NCI-H226 (cell line): ENCODE measurements around the gene TTC34.

Source experiments
- DNase-seq: peaks from one replicate; pipeline ENCODE4 v3.0.0-alpha.2; 2015

TTC34 gene

DNA sequence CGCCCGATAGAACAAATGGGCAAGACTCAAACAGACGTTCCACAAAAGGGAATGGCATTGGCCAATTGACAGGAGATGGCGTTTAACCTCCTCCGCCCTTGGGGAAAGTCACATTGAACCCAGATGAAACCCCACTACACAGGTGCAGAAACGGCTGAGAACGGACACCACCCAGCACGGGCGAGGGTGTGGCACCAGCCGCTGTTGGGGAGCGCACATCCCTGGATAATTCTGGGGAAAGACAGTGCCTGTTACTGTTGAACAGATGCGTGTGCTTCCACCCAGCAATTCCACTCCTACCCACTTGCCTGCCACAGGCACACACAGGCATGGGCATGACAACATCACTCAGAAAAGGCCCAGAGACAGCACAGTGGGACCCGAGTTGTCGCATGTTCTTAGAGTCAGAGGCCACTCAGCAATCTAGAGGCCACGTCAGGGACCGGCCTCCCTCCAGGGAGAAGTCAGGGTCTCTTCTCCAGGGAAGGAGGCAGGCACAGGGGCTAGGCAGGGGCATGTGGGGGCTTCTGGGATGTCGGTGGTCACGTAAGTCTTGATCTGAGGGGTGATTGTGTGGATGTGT, 199.7 kb downstream of the TTC34 start:
- no peak for DNase-seq

DNA sequence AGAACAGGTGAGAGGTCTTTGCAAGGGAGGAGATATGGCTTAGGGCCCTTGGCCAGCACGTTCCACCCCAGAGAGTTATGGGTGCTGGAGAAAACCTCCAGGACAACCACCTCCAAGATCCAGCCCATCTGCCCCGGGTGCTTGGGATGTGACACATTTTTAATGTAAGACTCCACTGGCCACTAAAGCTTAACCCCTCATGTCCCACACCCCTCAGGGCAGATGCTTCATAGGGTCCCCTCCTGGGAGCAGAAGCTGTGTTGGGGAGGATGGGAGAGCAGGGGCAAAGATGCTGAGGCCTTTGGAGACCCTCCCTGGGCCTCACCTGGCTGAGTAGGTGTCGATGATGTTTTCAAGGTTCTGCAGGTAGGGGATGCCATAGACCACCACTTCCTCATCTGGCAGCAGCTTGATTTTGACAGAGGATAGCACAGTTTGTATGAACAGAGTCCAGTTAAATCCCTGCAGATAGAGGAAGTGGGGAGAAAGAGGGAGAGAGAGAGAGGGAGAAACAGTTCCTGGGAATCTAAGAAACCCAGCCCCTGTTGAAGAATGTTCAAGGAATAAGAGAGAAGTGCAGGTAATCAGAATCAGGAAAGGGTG, 203.1 kb downstream of the TTC34 start:
- DNase-seq, result no peak

DNA sequence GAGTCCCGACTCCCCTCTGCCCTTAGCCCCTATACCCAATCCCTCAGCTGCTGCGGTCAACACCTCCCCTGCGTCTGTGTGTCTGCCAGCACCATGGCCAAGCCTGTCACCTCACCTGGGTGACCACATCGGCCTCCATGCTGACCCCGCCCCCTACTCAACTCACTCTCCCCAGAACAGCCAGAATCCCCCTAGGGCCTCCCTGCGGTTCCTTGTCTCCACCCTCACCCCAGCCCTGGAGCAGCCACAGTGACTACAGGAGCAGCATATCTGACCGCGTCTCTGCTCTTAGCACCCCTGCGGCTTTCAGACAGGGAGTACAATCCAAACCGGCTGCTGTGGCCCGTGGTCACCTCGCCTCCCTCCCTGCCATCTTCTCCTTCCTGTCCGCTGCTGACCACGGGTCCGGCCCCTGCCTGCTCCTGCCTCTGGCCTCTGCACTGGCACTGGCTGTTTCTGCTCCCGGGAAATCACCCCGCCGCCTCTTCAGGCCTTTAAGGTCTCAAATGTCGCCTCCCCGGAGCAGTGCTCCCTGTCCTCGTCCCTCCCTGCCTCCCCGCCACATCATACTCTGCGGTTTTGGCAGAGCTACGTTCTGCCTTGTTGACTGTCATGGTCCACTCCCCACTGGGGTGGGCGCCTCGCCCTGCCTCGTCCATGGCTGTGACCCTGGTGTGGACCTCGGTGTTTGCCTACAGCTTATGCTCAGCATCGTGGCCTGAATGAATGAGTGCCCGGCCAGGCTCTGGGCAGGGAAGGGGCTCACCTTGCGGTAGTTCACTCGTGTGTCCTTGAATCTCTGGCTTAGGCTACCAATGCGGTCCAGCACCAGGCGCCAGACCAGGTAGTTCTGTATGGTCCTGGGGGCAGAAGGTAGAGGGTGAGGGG, 203.8 kb downstream of the TTC34 start:
- no peak for DNase-seq

DNA sequence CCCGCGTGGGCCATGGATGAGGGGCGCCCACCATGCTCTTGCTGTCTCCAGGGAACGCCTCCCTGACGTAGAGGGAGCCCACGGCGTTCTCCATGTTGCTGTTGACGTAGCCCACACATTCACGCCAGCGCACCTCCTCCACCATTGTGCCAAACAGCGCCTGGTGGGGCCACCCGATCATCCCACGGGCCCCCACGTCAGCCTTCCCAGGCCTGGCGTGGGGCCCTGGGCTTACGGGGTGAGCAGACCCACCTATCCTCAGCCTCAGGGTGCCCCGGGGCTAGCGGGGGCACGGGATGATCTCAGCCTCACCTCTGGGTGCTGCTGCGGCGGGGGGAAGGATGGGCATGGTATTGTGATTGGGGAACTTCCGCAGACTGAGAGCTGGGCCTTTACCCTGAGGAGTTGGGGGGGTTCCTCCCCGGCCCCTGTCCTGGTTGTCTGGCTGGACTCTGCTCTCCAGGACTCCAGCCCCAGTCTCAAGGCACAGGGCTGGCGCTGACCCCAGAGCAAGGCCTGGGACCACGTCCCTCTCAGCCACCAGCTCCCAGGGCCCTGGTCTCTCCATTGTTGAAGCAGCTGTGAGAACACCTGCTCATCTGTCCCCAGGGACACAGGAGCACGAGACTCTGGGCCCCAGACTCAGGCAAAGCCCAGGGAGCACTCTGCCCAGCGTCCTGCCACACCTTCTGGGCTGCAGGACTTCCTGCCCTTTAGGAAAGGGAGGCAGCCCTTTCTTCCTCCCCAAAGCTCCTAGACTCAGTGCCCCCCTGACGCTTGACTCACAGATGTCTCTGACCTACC, 204.8 kb downstream of the TTC34 start:
- DNase-seq, result no peak

DNA sequence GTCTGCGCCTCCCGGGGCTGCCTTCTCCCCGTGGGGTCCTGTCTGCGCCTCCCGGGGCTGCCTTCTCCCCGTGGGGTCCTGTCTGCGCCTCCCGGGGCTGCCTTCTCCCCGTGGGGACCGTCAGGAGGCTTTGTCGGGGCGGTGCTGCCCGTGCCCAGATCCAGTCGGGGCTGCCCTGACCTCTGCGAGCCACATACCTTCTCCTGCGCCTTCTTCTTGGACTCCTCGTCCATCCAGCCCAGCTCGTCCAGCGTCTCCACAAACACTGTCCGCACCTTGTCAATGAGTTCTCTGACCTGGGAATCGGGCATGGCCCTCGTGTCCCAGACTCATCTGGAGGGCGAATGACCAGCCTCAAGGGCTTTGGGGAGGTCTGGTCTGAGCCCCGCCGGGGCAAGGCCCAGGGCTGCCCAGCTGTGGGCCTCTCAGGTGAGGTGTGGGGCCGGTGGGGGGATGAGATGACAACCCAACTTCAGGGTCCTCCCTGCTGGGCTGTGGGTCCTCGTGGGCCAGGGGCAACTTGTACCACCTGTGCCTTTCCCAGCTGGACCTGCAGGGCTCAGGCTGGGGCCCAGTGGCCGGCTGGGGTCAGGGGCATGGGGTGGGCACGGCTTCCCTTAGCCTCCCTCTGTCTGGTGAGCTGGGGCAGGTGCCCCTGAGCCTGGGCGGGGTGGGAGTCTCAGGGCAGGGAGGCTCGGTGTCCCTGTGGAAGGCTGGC, 205.5 kb downstream of the TTC34 start:
- DNase-seq, result no peak

DNA sequence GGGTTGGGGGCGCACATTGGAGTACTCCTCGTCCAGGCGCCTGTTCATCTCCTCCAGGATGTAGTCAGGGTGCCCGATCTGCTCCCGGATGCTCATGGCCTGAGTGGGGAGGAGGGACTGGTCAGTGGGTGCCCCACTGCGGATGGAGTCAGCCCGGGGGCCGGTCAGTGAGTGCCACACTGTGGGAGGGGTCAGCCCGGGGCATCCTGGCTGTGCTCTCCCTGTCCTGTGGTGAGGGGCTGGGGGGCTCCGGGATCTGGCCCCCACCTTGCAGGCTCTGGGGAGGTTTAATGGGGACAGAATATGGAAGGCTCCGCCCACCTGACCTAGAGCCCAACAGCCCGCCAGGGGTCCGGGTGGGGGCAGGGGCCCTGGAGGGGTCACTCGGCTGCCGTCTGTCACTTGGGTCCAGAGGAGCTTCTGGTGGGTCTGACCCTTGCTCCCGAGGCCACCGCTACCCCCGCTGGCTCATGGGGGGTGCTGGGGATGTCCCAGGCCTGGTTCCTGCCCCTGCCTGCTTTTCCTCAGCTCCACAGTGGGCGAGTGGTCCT, 206.2 kb downstream of the TTC34 start:
- no peak for DNase-seq

DNA sequence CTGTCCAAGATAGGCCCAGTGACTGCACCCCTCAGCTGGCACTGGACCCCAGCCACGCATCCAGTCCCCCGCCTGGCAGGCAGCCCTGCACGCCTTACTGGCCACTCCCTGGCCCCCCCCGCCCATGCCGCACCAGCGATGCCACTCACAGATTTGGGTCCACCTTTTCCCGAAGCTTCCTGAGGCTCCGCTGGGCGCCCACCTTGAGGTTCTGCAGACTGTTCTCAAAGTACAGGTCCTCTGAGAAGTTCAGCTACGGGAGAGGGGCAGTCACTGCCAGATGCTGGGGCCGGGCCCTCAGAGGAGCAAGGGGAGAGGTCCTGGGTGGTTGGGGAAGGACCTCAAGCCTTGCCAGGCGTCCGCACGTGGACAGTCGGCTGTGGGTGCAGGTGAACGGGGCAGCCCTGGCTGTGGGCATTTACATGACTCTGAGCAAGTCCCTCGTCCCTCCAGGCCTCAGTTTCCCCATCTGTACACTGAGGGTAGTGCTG, 206.8 kb downstream of the TTC34 start:
- DNase-seq, result no peak

DNA sequence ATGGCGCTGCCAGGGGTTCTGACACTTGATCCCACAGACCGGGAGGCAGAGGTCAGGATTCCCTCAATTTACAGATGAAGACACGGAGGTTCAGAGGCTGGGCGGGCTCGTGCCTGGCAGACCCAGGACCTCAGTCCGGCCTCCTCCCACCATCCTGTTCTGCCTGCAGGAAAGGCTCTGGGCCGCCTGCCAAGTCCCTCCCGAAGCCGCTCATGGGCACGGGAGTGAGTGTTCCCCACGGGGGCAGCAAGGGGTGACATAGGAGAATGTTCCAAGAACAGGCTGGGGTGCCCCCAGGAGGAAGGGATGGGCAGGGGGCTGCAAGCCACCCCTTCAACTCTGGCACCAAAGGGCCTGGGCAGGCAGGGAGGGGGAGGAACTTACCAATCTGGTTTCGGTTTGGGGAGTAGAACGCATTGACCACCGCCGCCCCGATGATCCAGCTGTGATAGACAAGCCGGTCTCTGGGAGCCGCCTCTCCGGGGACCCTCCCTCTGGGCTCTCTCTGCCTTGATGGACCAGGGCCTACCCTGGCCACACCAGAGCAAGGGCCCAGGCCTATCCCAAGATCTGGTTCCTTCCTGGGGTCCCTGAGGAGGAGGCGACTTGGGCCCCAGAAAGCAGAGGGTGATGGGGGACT, 207.4 kb downstream of the TTC34 start:
- DNase-seq, result peak; percentile 67

DNA sequence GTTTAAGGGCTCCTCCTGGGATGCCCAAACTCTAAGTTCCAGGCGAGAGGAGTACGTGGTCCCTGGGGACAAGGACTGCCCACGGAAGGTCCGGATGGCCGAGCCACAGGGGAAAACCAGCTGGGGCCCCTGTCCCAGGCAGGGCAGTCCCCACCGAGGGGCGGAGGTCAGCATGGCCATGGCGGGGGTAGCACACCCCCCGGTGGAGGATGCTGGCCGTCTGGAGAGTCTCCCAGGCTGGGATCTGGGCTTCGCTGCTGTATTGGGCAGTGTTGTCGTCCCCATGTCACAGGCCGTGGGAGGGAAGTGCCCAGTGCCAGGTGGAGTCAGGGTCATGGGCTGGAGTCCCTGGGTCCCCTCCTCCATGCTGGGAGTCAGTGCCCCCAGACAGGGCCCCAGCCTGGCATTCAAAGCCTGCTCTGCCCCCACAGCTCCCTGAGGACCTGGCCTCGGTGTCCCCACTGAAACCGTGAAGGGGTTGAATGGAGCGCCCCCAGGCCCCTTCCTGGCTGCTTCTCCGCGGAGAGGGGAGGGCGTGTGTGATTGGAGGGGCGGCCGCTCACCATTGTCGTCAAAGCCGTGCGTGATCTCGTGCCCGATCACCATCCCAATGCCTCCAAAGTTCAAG, 208.1 kb downstream of the TTC34 start:
- DNase-seq, result no peak

DNA sequence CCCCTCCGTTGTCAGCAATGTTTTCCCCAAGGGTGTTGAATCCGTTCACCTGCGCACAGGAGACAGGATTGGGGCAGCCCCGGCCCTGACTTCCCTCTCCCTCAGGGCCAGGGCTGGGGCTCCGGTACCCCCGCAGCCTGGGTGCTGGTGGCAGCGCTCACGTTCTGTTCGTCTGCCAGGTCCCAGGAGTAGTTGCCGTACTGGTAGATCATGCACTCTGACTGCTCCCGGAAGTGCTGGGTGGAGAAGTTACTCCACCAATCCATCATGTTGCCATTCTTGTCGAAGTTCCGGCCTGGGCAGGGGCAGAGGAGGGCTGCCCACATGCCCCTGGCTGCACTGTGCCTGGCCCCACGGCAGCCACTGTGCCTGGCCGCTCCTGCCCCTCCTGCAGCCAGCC, 208.8 kb downstream of the TTC34 start:
- no peak for DNase-seq

DNA sequence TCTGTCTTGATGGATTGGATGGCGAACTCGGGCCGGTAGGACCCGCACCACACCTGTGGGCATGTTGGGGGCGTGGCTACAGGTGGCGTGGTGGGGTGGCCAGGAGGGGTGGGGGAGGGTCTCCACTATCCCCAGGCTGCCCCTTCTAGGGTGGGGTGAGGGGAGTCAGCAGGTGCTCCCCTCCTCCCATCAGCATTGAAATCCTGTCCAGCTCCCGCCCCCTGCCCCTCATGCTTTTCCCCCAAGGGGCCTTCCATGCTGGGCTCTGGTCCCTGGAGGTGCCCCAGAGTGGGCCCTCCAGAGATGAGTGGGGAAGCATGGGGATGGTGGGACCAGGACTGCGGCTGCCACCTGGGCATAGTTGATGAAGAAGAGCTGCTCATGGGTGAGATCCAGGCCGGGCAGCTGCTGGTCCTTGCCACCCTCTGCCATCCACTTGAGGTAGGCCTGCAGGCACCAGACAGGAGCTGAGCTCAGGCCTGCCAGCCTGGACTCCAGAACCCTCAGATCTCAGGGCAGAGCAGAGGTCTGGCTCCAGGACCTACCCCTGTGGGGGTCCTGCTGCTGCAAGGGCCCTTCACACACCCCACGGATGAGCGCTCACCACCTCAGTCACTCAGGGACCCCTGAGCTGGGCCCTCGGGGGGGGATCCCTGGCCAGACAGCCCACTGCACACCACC, 209.8 kb downstream of the TTC34 start:
- DNase-seq, result no peak

DNA sequence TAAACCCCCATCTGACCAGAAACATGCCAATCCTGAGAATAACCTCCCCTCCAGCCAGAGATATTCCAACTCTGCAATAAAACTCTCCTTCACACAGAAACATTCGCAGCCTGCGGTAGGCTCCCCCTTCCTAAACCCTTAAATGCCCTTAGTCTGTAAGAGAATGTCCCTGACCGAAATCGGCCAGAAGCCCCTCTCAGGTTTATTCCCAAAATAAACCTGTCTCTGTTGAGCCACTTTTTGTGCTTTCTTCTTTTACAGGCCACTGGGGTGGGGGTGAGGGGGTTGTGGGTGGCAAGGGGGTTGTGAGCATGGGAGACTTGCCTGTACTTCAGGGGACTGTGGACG, 210.3 kb downstream of the TTC34 start:
- no peak for DNase-seq

DNA sequence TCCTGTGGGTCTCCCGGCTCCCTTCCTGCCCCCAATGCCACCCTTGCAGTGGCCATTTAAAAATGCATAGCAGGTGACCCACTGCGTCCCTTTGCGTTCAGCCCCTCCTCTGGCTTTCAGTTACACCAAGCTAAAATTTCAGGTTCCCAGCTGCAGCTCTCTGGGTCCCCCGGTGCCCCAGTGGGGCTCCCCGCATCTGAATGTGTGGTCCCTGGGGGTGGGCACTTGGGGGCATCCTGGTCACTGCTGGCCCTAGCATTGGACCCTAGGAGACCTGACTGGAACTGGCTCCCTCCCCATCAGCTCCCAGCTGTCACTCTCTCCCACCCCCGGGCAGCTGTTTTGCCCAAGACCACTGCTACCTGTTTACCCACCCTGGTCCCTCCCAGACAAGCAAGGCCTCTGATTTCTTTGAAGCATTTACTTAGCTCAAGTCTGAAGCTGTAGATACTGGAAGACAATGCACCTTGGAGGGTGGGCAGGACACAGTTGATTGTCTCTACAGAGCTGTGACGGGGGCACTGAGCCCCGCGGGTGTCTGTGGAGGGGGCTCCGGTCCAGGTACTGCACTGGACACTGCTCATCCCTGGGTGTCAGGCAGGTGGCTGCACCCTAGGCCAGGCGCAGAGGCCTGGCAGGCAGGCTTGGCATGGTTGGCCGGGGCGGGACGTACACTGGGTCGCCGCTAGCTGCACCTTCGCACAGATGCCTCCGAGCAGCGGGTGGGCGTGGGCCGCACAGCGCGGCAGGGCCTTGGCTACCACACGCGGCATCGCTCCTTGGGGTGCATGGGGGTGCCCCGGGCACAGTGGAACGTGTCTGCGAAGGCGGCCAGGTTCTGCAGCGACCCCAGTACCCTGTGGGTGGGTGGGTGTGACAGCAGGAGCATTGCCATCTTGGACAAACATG, 211.0 kb downstream of the TTC34 start:
- no peak for DNase-seq

DNA sequence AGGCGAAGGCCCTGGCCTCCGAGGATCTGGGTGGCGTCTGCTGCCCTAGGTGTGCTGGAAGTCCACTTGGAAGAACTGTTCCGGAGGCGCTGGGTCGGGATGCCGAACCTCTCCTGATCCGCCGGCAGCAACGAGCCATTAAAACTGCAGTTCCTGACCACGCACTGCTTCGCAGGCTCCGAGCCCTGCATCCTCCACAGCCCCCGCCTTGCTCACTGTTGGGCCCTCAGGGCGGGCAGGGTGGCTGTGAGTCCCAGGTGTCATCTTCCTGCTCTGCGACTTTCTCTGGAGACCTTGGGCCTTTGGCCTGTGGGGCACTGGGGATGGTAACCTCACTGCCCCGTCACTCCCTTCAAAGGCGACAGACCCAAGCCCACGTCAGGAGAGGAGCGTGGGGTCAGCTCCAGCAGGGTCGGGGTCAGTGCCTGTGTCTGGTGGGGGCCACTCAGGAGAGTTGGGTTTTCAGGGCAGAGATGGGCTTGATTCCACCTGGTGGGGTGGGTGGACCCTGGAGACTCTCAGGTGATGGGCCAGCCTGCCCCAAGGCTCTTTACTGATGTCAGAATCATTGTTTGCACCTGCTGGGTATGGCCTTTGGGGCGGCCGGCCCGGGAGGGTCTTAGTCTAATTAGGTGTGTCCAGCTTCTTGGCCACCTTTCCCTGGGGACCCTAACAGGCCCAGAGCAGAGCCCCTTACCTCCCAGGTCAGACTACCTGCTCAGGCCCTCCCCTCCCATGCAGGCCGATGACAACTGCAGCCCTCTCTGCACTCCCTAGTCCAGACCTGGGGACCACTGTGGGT, 211.9 kb downstream of the TTC34 start:
- no peak for DNase-seq

DNA sequence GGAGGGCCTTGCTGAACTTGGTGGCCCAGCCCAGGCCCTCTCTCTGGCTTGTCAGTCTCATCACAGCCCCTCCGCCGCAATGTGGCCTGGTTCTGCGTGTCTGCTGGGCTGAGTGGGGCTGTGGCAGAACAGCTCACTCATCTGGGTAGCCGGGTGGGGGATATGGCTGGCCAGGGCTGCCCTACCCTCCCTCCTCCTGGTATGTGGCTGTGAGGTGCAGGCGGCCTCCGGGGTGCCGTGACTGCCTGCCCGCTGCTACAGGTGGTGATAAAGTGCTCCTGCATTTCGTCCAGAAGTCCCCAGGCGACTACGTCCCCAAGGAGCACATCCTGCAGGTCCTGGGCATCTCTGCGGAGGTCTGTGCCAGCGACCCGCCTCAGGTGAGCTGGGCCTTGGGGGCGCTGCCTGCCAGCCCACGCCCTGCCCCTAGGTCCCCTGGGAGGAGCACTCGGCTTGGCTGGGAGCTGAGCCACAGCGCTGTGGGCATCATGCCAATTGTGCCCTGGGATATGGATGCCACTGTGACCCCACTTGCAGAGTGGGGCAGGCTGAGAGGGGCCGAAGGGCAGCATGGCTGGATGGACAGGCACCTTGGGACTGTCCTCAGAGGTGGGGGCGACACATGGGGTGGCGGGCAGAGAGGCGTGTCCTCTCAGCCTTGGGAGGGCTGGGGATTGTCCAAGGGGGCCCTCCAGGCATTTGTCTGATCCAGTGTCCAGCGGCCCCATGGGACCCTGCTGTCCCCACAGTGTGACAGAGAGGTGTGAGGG, 212.6 kb downstream of the TTC34 start:
- no peak for DNase-seq

DNA sequence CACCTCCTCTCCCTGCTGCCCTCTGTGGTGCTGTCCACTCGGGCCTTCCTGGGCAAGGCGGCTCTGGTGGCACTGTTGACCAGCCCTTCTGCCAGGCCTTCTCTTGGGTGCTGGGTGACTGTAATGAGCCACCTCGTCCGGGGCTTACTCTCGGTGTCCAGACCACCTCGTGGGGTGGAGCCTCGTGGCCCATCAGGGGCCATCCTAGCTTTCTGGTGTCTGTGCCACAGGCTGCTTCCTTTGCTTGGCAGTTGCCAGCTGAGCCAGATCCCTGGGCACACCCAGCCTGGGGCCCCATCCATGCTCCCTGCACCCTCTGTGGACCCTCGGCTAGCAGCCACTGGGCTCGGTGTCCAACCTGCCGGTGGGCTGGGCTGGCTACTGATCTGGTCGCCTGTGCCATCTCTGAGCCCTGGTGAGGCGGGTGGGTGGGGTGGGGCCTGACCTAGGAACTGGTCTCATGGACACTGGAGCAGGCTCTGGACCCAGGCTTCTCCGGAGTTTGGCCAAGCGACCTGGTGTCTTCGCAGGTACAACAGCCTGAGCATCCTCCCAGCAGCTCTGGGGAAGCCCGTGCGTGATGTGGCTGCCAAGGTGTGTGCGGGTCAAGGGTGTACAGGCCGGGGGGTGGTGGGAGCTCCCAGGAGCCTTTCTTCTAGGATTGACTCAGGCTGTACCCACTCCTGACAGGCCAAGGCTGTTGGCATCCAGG, 213.5 kb downstream of the TTC34 start:
- no peak for DNase-seq
